Fibroblast of skin of abdomen (primary cell): Measurements from ENCODE around the gene SLC6A7.

ENCODE experiments used
- DNase-seq: peaks from one replicate; pipeline ENCODE4 v3.0.0-alpha.2; 2013

SLC6A7 gene

DNA sequence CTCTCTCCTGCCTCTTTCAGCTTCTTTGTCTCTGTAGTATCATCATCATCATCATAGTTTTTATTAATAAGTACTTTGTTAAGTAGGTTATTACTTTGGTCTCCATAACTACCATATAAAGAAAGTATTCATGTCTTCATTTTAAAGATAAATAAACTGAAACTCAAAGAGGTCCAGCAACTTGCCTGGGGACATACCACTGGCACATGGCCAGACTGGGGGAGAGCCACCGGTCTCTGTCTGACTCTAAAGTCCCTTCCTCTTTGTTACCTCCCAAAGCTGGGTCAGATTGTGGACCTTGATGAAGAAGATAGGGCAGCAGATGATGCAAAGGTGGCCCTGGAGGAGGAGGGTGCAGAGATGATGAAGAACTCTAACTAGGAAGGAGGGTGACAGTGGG lies 14.8 kb upstream of the SLC6A7 start:
- no peak for DNase-seq

DNA sequence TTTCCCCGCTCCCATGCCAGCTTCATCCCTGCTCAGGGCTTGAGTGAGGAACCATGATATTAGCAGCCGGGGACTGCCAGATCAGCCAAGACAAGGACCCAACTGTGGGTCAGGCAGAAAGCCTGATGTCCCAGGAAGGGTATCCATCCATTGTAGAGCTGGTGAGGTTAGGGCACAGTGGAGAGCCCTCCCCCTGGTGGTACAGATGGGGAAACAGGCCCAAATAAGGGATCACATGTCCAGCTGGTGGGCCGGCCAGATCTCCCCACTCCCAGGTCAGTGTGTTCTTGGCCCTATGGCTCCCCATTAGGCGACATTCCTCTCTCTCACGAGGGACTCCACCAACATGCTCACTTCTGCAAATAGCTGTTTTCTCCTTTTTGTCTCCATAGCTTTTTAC lies 14.3 kb upstream of the SLC6A7 start:
- DNase-seq: peak; percentile 39

DNA sequence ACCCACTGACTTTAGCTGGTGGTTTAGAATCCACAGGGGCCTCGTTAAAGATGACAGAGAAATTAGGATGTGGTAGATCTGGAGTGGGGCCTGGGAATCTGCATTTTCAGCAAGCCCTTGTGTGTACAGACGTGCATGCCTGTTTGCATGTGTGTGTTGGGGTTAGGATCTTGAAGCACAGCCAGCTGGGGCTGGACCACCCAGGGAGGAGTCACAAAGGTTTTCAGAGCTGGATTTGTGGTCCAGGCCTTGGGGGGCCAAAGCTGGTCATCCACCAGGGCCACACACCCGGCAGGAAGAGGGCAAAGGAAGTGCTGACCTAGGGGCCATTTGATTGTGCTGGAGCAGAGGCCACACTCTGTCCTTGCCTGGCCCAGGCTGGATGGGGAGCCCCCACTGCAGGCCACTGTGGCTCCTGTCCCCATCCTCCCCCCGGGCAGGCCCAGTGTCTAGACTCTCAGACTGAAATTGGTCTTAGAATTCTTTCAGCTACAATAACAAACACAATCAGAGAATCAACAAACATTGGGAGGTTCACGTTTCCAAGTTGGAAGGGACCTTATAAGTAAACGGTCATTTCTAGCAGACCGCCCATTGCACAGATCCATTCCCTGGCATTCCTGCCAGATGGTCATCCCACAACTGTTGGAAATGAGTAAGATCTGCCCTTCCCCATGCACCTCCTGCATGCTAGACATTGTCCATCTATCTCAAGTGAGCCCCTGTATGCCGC lies 13.0 kb upstream of the SLC6A7 start:
- DNase-seq: no peak

- no peak for DNase-seq
These were observed 12.1 kb upstream of the SLC6A7 start for GRCh38 chr5:150177721-150178120.

- no peak for DNase-seq
These were observed 11.6 kb upstream of the SLC6A7 start for GRCh38 chr5:150178262-150178661.

GRCh38 chr5:150179019-150179620 lies 10.7 kb upstream of the SLC6A7 start:
- no peak for DNase-seq

DNA sequence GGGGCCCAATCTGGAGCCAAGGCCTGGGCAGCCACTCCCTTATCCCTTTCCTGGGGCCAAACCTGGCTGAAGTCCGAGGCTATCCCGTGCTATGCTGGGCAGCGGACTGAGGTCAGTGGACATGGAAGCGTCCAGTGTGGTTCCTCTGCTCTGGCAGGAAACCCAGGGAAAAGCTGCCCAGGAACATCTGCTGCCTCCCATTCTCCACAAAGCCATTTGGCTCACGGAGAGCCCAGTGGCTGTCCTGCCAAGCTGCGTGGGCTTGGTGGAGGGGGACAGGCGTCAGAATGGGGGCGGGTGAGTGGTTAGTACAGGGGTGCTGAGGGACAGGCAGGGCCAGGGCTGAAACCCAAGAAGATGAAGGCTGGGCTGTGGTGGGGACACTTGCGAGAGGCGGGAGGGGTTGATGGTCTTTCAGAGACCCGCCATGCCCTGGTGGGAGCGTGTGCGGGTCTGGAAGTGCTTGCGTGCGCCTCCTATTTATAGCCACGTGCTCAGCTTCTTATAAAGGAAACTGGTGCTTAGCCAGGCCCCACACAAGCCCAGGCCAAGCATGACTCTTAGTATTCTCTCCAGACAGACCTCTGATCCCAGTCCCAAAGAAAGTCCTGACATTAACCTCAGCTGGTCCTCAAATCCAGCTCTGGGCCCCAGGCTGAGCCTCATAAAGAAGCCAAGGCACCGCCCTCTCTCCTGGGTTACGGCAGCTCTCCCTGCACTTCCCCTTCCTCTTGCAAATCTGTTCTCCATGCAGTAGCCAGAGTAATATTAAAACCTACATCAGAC lies 9.4 kb upstream of the SLC6A7 start:
- DNase-seq: no peak

GRCh38 chr5:150181027-150181426 lies 8.8 kb upstream of the SLC6A7 start:
- peak; percentile 24 for DNase-seq

- no peak for DNase-seq
These were observed 7.9 kb upstream of the SLC6A7 start for GRCh38 chr5:150181766-150182545.

DNA sequence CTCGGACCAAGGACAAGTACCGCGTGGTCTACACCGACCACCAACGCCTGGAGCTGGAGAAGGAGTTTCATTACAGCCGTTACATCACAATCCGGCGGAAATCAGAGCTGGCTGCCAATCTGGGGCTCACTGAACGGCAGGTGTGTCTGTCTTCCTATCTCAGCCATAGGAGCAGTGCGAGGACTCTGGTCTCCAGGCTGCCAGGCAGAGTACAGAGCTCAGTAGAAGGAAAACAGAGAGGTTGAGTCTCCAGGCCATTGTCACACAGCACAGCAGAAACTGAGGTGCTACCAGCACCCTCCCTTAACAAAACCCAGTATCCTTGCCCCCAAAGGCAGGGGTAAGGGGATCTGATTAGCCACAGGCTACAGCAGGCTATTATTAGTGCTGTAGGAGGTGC lies 7.1 kb upstream of the SLC6A7 start:
- DNase-seq: no peak

DNA sequence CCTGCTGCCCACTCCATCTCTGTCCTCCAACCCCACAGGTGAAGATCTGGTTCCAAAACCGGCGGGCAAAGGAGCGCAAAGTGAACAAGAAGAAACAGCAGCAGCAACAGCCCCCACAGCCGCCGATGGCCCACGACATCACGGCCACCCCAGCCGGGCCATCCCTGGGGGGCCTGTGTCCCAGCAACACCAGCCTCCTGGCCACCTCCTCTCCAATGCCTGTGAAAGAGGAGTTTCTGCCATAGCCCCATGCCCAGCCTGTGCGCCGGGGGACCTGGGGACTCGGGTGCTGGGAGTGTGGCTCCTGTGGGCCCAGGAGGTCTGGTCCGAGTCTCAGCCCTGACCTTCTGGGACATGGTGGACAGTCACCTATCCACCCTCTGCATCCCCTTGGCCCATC lies 6.4 kb upstream of the SLC6A7 start:
- DNase-seq: no peak

- no peak for DNase-seq
These were observed 5.9 kb upstream of the SLC6A7 start for GRCh38 chr5:150184006-150184405.

DNA sequence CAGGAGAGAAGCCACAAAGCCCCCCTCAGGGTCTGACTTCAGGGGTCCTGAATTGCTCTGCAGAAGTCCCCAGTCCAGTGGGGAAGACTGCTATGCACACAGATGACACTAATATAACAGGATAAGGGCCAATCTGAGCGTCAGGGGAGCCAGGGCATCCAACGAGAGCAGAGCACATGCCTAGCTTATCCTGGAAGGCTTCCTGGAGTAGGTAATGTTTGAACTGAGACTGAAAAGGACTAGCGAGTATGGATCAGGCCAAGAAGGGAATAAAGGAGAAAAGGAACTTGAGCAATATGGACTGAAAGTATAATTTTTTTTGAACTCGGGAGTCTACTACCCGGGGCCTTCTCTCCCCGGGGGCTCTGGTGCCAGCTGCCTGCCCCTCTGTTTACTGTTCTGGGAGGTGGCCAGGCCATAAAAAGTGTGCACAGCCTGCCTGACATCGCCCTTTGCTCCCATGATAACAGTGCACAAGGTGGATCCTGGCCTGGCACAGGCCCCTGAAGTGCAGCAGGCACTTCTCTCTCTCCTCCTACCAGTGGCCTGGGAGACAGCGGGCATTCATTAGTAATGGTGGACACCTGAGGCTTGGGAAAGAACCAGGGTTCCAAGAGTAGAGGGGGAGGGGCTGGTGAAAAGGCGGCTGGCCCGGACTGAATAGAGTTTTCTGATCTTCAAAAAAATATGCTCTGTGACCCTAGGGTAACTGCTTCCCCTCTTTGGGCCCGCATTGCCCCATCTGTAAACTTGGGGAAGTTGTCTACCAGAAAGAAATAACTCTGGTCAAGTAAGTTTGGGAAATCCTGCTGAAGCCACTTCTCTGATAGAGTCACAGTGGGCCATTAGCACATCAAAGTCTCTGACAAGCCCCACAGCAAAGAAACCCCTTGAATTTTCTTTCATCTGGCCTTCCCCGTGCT lies 4.6 kb upstream of the SLC6A7 start:
- DNase-seq: no peak

GRCh38 chr5:150186137-150186536 lies 3.7 kb upstream of the SLC6A7 start:
- no peak for DNase-seq

- DNase-seq: no peak
These were observed 3.0 kb upstream of the SLC6A7 start for GRCh38 chr5:150186897-150187296.

- no peak for DNase-seq
These were observed 1.6 kb upstream of the SLC6A7 start for GRCh38 chr5:150188146-150188842.

DNA sequence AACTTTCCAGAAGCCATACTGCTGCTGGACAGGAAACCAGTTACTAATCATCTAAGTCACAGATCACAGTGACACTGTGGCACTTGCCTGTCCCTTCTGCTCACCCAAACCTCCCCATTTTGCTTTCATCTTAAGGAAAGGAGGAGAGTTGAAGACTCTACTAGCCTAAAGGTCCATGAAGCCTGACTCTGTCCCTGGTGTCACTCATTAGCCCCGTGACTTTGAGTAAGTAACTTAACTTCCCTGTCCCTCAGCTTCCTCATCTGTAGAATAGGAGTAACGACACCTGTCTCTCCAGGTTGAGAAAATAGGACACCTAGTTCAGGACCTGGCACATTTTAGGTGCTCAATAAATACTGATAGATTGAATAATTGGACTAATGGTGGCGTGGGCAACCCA lies 536 bp upstream of the SLC6A7 start:
- no peak for DNase-seq

- no peak for DNase-seq
These were observed 679 bp downstream of the SLC6A7 start for GRCh38 chr5:150190503-150190979.

DNA sequence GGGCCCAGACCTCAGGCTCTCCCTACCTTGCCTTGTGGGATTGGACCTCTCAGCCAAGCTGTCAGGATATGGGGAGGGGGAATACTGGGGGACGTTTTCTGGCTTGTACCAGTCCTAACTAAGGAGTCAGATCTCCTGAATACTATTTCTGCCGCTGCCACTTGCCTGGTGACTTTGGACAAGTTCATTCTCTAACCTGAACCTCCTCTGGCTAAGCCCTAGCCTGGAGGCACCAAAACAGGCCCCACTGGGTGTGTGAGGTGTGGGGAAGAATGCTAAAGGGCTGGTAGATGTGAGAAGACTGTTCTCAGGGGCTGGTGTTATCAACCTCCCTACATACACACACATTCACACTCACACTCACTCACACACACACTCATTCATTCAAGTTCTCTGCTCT lies 1.1 kb downstream of the SLC6A7 start:
- no peak for DNase-seq

GRCh38 chr5:150192462-150192861 lies 2.6 kb downstream of the SLC6A7 start:
- no peak for DNase-seq
